Colonic mucosa (tissue), 4 donors: Measurements from ENCODE around the gene PPP1R18. TPM values are rescaled to one million over a fixed set of nuclear protein-coding genes. Genes with fewer than 3 reads are reported as not detected.

Experiments used
- DNase-seq: peaks from one replicate; pipeline ENCODE4 v3.0.0-alpha.2; 2020
- H3K27ac ChIP-seq: fragments of 200-600 bp; one replicate; pipeline ENCODE4 v1.8.0; 2021
- H3K27me3 ChIP-seq: fragments of 200-600 bp; one replicate; pipeline ENCODE4 v1.8.0; 2021
- H3K36me3 ChIP-seq: fragments of 200-600 bp; one replicate; pipeline ENCODE4 v1.8.0; 2021
- H3K4me1 ChIP-seq: fragments of 200-600 bp; one replicate; pipeline ENCODE4 v1.8.0; 2021; ENCODE audit warnings: mild to moderate bottlenecking
- H3K4me3 ChIP-seq: fragments of 200-600 bp; one replicate; pipeline ENCODE4 v1.8.0; 2021
- H3K9ac ChIP-seq, 2 donors: one replicate each; pipeline ENCODE4 v1.7.0; 2013; ENCODE audit warnings: control low read depth in 2 of 2, low read depth in 2 of 2, low read length in 2 of 2
- H3K9me3 ChIP-seq: fragments of 200-600 bp; one replicate; pipeline ENCODE4 v1.8.0; 2021
- CTCF ChIP-seq: fragments of 200-600 bp; IDR thresholded peaks from one replicate; pipeline ENCODE4 v1.8.0; 2022; ENCODE audit warnings: antibody characterized with exemption, mild to moderate bottlenecking
- intact Hi-C: fragments of 100-400 bp; cut with DNase I; formaldehyde crosslinking; loops from one replicate; pipeline ENCODE4 v1.14.1; 2022
- total RNA-seq, 2 donors: library from RNA; stranded (reverse); fragmentation: NEBNext Ultra II Directional in 1 of 2; extraction: Animal tissue kit (Norgen Biotek cat#: 25700) in 1 of 2; gene quantifications; one replicate each; pipeline ENCODE4 v1.2.1, GENCODE V29; 2021
- donor health status: healthy.
- donor health status: DM: no; HTN: no; CAD: no.
- donor health status: DM: no; HTN: no; CAD: no.

Gene PPP1R18
- total RNA-seq, 2 donors from 2014 or later = 8.3 to 22.8 TPM

- TF ChIP-seq CTCF = no peak
- no peak for DNase-seq
- intact Hi-C loops = no loop called here
- Histone ChIP-seq H3K4me3 (no peak overlapping the region), H3K27me3 (no peaks in the 10 kb centered on the region), H3K9ac (no peak overlapping the region), H3K9me3 (no peaks in the 10 kb centered on the region), H3K27ac (no peak overlapping the region), H3K4me1 (peaks cover 4% of the 10 kb centered on the region), H3K36me3 (peaks cover 11% of the 10 kb centered on the region)
Measured at GRCh38 chr6:30651143-30651542, 35.3 kb downstream of the PPP1R18 start.

- intact Hi-C loops = no loop called here
- Histone ChIP-seq H3K9ac (peak overlapping the region; percentile 95 to 99), H3K4me3 (peak overlapping the region; percentile 90), H3K9me3 (no peaks in the 10 kb centered on the region), H3K27me3 (no peaks in the 10 kb centered on the region), H3K4me1 (peaks cover 10% of the 10 kb centered on the region), H3K36me3 (peaks cover 4% of the 10 kb centered on the region), H3K27ac (peak overlapping the region; percentile 98)
- peak; percentile 75 for DNase-seq
- no peak for TF ChIP-seq CTCF
Measured at GRCh38 chr6:30647242-30648116, 39.0 kb downstream of the PPP1R18 start.

GRCh38 chr6:30646450-30647241 lies 39.8 kb downstream of the PPP1R18 start, which contains the start of gene C6orf136:
C6orf136 (plus strand) TSS chr6:30647133; CDS start chr6:30647232, 99 bp downstream.
- H3K27ac ChIP-seq = peak within 1 kb of the TSS; percentile 98
- DNase-seq = peak; percentile 92

GRCh38 chr6:30645989-30646388 lies 40.5 kb downstream of the PPP1R18 start:
- intact Hi-C loops = no loop called here
- peaks cover 10% of the 10 kb centered on the region for H3K4me1 ChIP-seq
- TF ChIP-seq CTCF = no peak
- H3K4me3 ChIP-seq = no peak overlapping the region
- DNase-seq = no peak
- H3K9me3 ChIP-seq = no peaks in the 10 kb centered on the region
- H3K36me3 ChIP-seq = peaks cover 4% of the 10 kb centered on the region
- no peaks in the 10 kb centered on the region for H3K27me3 ChIP-seq
- peak overlapping the region in 1 of 2 donors; percentile 95 for H3K9ac ChIP-seq
- H3K27ac ChIP-seq = no peak overlapping the region

More at GRCh38 chr6:30646450-30647241, 39.8 kb downstream of the PPP1R18 start, which contains the start of gene C6orf136:
- H3K36me3 ChIP-seq = peaks cover 4% of the 10 kb centered on the region
- H3K9me3 ChIP-seq = no peaks in the 10 kb centered on the region
- H3K9ac ChIP-seq = peak within 1 kb of the TSS; percentile 95 to 99
- intact Hi-C loops = no loop called here
- H3K4me3 ChIP-seq = peak within 1 kb of the TSS; percentile 90
- peaks cover 10% of the 10 kb centered on the region for H3K4me1 ChIP-seq
- H3K27me3 ChIP-seq = no peaks in the 10 kb centered on the region
- no peak for TF ChIP-seq CTCF

- H3K9ac ChIP-seq = peak overlapping the region in 1 of 2 donors; percentile 54
- no peak overlapping the region for H3K4me3 ChIP-seq
- no peak for TF ChIP-seq CTCF
- no peaks in the 10 kb centered on the region for H3K9me3 ChIP-seq
- no peak overlapping the region for H3K27ac ChIP-seq
- peaks cover 4% of the 10 kb centered on the region for H3K36me3 ChIP-seq
- intact Hi-C loops = no loop called here
- no peak for DNase-seq
- H3K27me3 ChIP-seq = no peaks in the 10 kb centered on the region
- H3K4me1 ChIP-seq = peaks cover 10% of the 10 kb centered on the region
Measured at GRCh38 chr6:30644769-30645168, 41.7 kb downstream of the PPP1R18 start.
